SK-N-SH treated with all-trans-retinoic acid at 6 μM for 48 hours (cell line): ENCODE results near the gene COX15.

Experiments used
- ARNTL ChIP-seq: fragments of 450-650 bp; formaldehyde crosslinking; IDR thresholded peaks from 2 replicates; pipeline ENCODE4 v1.5.0; 2020; ENCODE audit warnings: low read depth, mild to moderate bottlenecking, moderate library complexity, borderline replicate concordance
- GLIS3 ChIP-seq: fragments of 250-450 bp; sonication (Bioruptor Pico); IDR thresholded peaks from 2 replicates; pipeline ENCODE4 v1.5.0; 2020; ENCODE audit warnings: mild to moderate bottlenecking, moderate library complexity
- ISL1 ChIP-seq: fragments of 250-450 bp; sonication (Bioruptor Pico); IDR thresholded peaks from 2 replicates; pipeline ENCODE4 v2.1.2; 2022; ENCODE audit warnings: mild to moderate bottlenecking, moderate library complexity
- SNAI2 ChIP-seq: fragments of 250-450 bp; sonication (Bioruptor Pico); IDR thresholded peaks from 2 replicates; pipeline ENCODE4 v1.5.0; 2020; ENCODE audit warnings: mild to moderate bottlenecking, moderate library complexity
- ZC3H10 ChIP-seq: fragments of 250-450 bp; sonication (Bioruptor Pico); IDR thresholded peaks from 2 replicates; pipeline ENCODE4 v1.5.1; 2021; ENCODE audit warnings: mild to moderate bottlenecking, moderate library complexity
- ZFP30 ChIP-seq: fragments of 450-650 bp; formaldehyde crosslinking; IDR thresholded peaks from 2 replicates; pipeline ENCODE4 v1.5.0; 2022; ENCODE audit warnings: mild to moderate bottlenecking, moderate library complexity
- ZNF565 ChIP-seq: fragments of 450-650 bp; formaldehyde crosslinking; conservative IDR thresholded peaks from 2 replicates; pipeline ENCODE4 v1.5.0; 2020; ENCODE audit warnings: low read depth, mild to moderate bottlenecking, moderate library complexity
- TF ChIP-seq, protein P1 (sequence below): fragments of 250-450 bp; sonication (Bioruptor Pico); IDR thresholded peaks from 2 replicates; pipeline ENCODE4 v1.8.0; 2020; ENCODE audit warnings: mild to moderate bottlenecking, moderate library complexity, borderline replicate concordance

DNA sequence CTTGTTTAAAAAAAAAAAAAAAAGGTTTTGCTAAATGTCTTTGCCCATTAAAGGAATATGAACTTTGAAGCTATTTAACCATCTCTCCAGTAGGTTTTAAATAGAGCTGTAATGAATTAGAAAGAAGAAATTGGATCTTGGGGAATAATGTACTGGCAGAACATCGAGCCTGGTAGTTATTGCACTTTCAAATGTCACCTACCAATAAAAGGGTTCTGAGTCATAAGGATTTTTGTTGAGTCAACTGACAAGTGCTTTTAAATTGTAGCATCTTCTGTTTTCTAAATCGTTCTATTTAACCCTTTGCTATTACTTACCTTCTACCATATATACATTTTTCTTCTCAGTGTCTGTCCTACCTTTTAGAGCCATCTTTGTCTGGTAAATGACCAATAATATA lies 10.8 kb upstream of the COX15 start:
- TF ChIP-seq, protein P1, sequence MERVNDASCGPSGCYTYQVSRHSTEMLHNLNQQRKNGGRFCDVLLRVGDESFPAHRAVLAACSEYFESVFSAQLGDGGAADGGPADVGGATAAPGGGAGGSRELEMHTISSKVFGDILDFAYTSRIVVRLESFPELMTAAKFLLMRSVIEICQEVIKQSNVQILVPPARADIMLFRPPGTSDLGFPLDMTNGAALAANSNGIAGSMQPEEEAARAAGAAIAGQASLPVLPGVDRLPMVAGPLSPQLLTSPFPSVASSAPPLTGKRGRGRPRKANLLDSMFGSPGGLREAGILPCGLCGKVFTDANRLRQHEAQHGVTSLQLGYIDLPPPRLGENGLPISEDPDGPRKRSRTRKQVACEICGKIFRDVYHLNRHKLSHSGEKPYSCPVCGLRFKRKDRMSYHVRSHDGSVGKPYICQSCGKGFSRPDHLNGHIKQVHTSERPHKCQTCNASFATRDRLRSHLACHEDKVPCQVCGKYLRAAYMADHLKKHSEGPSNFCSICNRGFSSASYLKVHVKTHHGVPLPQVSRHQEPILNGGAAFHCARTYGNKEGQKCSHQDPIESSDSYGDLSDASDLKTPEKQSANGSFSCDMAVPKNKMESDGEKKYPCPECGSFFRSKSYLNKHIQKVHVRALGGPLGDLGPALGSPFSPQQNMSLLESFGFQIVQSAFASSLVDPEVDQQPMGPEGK (CRISPR knock-in tag) = no peak
- TF ChIP-seq ZFP30 (CRISPR knock-in tag) = no peak
- no peak for TF ChIP-seq GLIS3
- TF ChIP-seq ZC3H10 (CRISPR knock-in tag) = no peak
- TF ChIP-seq SNAI2 = no peak
- no peak for TF ChIP-seq ISL1 (CRISPR knock-in tag)
- no peak for TF ChIP-seq ZNF565
- TF ChIP-seq ARNTL = no peak
